GM20000 (cell line): ENCODE data around the gene COL4A2.

Experiments
- DNase-seq: peaks from one replicate; pipeline ENCODE4 v3.0.0; 2012; ENCODE audit warnings: low spot score
- CTCF ChIP-seq: IDR thresholded peaks from 2 replicates; pipeline ENCODE4 v1.5.1; 2012; ENCODE audit warnings: mild to moderate bottlenecking, control low read depth; ENCODE audit errors: extremely low read depth, missing control alignments

COL4A2 gene

DNA sequence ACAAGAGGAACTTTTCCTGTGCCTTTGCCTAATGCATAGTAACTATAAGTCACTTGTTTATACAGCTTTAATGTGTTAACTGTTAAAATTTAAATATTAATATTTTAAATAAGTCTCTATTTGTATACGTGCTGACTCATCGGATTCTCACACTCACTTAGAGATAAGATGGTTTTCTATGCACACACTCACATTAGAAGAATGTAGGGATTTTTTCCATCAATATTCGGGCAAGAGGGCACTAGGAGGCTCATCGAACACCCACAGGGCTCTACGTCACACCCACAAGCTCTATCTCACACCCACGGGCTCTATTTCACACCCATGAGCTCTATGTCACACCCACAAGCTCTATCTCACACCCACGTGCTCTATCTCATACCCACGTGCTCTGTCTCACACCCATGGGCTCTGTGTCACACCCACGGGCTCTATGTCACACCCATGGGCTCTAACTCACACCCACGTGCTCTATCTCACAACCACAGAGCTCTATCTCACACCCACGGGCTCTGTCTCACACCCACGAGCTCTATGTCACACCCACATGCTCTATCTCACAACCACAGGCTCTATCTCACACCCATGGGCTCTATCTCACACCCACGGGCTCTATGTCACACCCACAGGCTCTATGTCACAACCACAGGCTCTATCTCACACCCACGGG, 73.4 kb downstream of the COL4A2 start:
- no peak for DNase-seq
- no peak for TF ChIP-seq CTCF

DNA sequence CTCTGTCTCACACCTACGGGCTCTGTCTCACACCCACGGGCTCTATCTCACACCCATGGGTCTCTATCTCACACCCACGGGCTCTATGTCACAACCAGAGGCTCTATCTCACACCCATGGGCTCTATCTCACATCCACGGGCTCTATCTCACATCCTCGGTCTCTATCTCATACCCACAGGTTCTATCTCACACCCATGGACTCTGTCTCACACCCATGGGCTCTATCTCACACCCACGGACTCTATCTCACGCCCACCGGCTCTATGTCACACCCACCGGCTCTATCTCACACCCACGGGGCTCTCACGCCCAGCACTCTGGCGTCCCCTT, 73.9 kb downstream of the COL4A2 start:
- TF ChIP-seq CTCF, result no peak
- DNase-seq, result no peak

DNA sequence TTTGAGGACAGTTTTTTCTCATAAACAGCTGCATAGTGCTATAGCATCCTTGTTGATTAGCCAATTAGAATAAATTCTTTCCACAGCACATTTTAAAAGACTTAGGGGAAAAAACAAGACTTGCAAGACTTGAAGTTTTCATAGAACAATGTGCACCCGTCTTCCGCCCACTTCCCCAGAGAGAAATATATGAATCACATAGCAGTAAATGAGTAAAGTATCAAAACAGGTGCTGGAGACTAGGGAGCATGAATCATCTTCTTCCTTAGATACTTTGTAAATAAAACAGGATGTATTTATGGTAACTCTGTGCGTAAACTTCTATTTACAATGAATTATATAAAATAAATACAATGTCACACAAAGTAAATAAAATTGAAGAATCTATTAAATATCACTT, 75.1 kb downstream of the COL4A2 start:
- no peak for TF ChIP-seq CTCF
- no peak for DNase-seq

GRCh38 chr13:110382830-110383229, 75.7 kb downstream of the COL4A2 start:
- DNase-seq, result no peak
- no peak for TF ChIP-seq CTCF

DNA sequence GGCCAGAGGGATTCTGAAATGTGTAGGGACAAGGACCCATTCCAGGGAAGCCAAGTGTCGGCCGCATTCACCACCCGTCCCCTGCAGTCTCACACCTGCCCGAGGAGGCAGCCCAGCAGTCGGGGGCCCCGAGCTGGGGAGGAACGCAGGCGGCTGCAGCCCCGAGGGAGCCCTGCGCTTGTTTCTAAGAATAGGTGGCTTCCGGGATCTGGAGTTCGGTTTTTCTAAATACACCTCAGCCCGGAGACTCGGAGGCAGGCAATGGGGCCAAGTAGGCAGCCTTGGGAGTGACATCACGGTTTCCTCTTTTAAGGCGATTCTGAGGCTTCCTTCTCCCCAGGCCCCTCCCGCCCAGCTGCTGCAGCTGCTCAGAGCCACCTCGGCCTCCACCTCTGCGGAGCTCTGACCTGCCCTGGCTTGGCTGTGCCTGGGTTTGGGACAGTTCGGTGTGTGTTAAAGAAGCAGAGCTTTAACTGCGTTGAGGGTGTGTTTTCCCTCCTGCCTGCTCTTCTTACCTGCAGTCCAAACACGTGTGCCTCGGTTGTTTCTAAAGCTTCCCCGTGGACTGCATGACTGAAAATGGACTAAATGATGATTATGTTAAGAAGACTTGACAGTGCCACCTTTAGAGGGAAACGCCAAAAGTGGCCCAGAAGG, 80.5 kb downstream of the COL4A2 start:
- no peak for TF ChIP-seq CTCF
- DNase-seq, result peak; percentile 59

- no peak for TF ChIP-seq CTCF
- no peak for DNase-seq
Measured at GRCh38 chr13:110388108-110388943, 81.2 kb downstream of the COL4A2 start.

GRCh38 chr13:110390567-110390966, 83.5 kb downstream of the COL4A2 start:
- TF ChIP-seq CTCF, result no peak
- no peak for DNase-seq
